ENCODE data around the gene MIA2.
"Not testable (repeated sequence)": the region's sequence is repeated elsewhere in the genome, so short reads cannot be mapped to it uniquely, and the experiment has no call there.

Gene MIA2

GRCh38 chr14:39211109-39211741 lies 22.5 kb upstream of the MIA2 start:
- DNase-seq (ENCODE audit: insufficient read length, low spot score), result no peak
- TF ChIP-seq, protein P1, sequence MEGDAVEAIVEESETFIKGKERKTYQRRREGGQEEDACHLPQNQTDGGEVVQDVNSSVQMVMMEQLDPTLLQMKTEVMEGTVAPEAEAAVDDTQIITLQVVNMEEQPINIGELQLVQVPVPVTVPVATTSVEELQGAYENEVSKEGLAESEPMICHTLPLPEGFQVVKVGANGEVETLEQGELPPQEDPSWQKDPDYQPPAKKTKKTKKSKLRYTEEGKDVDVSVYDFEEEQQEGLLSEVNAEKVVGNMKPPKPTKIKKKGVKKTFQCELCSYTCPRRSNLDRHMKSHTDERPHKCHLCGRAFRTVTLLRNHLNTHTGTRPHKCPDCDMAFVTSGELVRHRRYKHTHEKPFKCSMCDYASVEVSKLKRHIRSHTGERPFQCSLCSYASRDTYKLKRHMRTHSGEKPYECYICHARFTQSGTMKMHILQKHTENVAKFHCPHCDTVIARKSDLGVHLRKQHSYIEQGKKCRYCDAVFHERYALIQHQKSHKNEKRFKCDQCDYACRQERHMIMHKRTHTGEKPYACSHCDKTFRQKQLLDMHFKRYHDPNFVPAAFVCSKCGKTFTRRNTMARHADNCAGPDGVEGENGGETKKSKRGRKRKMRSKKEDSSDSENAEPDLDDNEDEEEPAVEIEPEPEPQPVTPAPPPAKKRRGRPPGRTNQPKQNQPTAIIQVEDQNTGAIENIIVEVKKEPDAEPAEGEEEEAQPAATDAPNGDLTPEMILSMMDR (IDR thresholded peaks at IDR 0.05; ENCODE audit: insufficient read depth, missing control alignments), result no peak
- no peak for FAIRE-seq

DNA sequence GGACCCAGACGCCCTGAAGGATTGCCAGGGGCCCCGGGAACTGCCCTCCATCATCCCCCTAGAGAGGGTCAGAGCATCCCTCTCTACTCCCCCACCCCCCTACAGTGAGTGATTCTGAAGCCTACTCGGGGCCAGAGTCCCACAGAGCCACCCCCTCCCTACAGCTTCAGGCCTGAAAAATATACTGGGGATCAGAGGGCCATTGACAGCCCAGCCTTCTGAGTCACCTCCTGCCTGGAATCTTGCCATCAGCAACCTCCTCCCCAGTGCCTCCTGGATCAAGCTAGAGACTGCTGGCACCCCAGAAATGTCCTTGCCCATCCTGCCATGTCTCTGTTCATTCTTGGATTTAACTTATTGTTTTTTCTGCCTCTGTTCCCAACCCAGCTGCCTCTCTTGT lies 21.7 kb upstream of the MIA2 start:
- no peak for FAIRE-seq
- no peak for DNase-seq (ENCODE audit: insufficient read length, low spot score)
- TF ChIP-seq, protein P1 (IDR thresholded peaks at IDR 0.05; ENCODE audit: insufficient read depth, missing control alignments), result no peak

GRCh38 chr14:39212693-39213092 lies 21.0 kb upstream of the MIA2 start:
- TF ChIP-seq, protein P1 (IDR thresholded peaks at IDR 0.05; ENCODE audit: insufficient read depth, missing control alignments), result no peak
- no peak for DNase-seq (ENCODE audit: insufficient read length, low spot score)
- FAIRE-seq, result no peak

DNA sequence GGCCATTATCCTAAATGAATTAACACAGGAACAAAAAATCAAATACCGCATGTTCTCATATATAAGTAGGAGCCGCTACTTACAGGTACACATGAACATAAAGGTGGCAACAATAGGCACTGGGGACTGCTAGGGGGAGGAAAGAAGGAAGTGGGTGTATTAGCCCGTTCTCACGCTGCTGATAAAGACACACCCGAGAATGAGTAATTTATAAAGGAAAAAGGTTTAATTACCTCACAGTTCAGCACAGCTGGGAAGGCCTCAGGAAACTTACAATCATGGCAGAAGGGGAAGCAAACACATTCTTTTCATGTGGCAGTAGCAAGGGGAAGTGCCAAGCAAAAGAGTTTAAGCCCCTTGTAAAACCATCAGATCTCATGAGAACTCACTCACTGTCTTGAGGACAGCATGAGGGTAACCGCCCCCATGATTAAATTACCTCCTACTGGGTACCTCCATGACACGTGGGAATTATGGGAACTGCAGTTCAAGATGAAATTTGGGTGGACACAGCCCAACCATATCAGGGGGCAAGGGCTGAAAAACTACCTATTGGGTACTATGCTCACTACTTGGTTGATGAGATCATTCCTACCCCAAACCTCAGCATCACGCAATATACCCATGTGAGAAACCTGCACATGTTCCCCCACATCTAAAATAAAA lies 16.4 kb upstream of the MIA2 start:
- DNase-seq (ENCODE audit: insufficient read length, low spot score), result no peak
- TF ChIP-seq, protein P1 (IDR thresholded peaks at IDR 0.05; ENCODE audit: insufficient read depth, missing control alignments), result no peak
- no peak for FAIRE-seq

GRCh38 chr14:39218171-39218769 lies 15.4 kb upstream of the MIA2 start:
- no peak for DNase-seq (ENCODE audit: insufficient read length, low spot score)
- TF ChIP-seq, protein P1 (IDR thresholded peaks at IDR 0.05; ENCODE audit: insufficient read depth, missing control alignments), result no peak
- FAIRE-seq, result no peak

GRCh38 chr14:39219075-39219499 lies 14.6 kb upstream of the MIA2 start:
- no peak for DNase-seq (ENCODE audit: insufficient read length, low spot score)
- no peak for FAIRE-seq
- TF ChIP-seq, protein P1 (IDR thresholded peaks at IDR 0.05; ENCODE audit: insufficient read depth, missing control alignments), result no peak

DNA sequence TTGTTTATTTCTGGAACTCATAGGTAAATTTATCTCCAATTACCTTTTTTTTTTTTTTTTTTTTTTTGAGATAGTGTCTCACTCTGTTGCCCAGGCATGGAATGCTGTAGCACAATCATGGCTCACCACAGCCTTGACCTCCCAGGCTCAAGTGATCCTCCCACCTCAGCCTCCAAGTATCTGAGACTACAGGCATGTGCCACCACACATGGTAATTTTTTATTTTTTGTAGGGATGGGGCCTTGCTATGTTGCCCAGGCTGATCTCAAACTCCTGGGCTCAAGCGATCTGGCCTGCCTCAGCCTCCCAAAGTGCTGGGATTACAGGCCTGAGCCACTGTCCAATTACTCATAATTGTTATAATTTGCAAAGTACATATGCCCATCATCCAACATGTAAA lies 13.2 kb upstream of the MIA2 start:
- FAIRE-seq; DNase-seq (ENCODE audit: insufficient read length, low spot score): not testable (repeated sequence)

Data from D721Med (cell line).